Mammary epithelial cell (primary cell): ENCODE measurements around the gene KCNQ5.

Source experiments
- EZH2 ChIP-seq: IDR thresholded peaks from 2 replicates; pipeline ENCODE4 v1.6.1; 2012; ENCODE audit warnings: low read length, inconsistent platforms, borderline replicate concordance
- TF ChIP-seq, protein P1 (sequence below), 2 donors: IDR thresholded peaks in 1 of 2; conservative IDR thresholded peaks in 1 of 2; 2 replicates each; pipeline ENCODE4 v1.5.1; 2011 to 2012; ENCODE audit warnings: inconsistent platforms in 2 of 2, low read length in 2 of 2, mild to moderate bottlenecking in 2 of 2, control low read depth in 1 of 2, low read depth in 1 of 2; ENCODE audit not compliant: insufficient read depth in 1 of 2; ENCODE audit errors: extremely low read depth in 1 of 2

DNA sequence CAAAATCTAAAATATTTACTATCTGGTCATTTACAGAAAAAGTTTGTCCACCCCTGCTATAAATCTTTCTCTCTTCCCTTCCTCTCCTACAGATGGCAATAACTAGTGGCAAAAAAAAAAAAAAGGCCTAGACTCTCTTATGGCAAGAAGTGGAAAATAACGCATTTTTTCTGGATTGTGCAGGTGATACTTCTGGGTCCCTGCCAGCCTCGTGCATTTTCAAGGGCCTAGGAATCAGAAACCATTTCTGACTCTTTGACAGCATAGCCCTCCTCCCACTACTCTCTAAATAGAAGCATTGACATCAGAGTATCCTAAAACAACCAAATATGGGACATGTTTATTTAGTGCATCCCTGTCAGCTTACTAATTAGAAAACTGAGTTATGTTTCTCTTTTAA is 352.4 kb downstream of the KCNQ5 start:
- TF ChIP-seq EZH2 = no peak
- TF ChIP-seq, protein P1, sequence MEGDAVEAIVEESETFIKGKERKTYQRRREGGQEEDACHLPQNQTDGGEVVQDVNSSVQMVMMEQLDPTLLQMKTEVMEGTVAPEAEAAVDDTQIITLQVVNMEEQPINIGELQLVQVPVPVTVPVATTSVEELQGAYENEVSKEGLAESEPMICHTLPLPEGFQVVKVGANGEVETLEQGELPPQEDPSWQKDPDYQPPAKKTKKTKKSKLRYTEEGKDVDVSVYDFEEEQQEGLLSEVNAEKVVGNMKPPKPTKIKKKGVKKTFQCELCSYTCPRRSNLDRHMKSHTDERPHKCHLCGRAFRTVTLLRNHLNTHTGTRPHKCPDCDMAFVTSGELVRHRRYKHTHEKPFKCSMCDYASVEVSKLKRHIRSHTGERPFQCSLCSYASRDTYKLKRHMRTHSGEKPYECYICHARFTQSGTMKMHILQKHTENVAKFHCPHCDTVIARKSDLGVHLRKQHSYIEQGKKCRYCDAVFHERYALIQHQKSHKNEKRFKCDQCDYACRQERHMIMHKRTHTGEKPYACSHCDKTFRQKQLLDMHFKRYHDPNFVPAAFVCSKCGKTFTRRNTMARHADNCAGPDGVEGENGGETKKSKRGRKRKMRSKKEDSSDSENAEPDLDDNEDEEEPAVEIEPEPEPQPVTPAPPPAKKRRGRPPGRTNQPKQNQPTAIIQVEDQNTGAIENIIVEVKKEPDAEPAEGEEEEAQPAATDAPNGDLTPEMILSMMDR (conservative IDR thresholded peaks at IDR 0.05 in 1 of 2, IDR thresholded peaks at IDR 0.05 in 1 of 2; ENCODE audit: extremely low read depth in 1 of 2, insufficient read depth in 1 of 2, low read depth in 1 of 2, low read length in 2 of 2) = no peak
